ENCODE data around the gene ZMYM5.

DNA sequence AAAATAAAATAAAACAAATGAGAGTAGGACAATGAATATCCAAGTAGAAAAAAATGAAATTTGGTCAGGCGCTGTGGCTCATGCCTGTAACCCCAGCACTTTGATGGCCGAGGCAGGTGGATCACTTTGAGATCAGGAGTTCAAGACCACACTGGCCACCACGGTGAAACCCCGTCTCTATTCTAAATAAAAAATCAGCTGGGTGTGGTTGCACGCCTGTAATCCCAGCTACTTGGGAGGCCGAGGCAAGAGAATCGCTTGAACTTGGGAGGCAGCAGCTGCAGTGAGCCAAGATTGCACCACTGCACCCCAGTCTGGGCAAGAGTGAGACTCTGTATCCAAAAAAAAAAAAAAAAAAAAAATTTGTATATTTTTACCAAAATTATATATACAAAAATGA lies 18.2 kb upstream of the ZMYM5 start:
- no peak for TF ChIP-seq CTCF (IDR thresholded peaks at IDR 0.05)
- no peak for TF ChIP-seq POLR2A (IDR thresholded peaks at IDR 0.05)

Data from esophagus squamous epithelium (tissue), 4 donors.